AG09319 (cell line): ENCODE results near the gene TRMT6.

Source experiments
- DNase-seq: peaks from one replicate; pipeline ENCODE4 v3.0.0-alpha.2; 2010; ENCODE audit warnings: low read depth; ENCODE audit errors: extremely low read depth
- TF ChIP-seq, protein P1 (sequence below): IDR thresholded peaks from 2 replicates; pipeline ENCODE4 v1.5.1; 2011; ENCODE audit warnings: low read depth, mild to moderate bottlenecking, inconsistent platforms, low read length, moderate library complexity

Gene TRMT6

DNA sequence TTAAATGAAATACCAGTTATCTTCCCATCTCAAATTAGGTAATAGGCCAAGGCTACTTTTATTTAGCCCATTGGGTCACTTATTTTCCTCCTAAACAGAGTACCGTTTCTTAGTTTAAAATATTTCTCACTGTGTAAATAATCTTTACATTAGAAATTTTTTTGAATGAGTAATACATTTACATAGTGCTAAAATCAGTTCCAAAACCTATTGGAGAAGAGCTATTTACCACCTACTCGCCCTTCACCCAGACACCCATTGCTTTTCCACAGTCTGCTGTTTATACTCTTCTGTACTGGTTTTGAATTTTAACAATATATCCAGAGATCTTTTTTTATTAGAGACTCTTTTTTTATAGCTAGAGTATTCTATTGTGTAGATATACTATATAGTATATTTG lies 37.0 kb upstream of the TRMT6 start:
- no peak for DNase-seq
- TF ChIP-seq, protein P1, sequence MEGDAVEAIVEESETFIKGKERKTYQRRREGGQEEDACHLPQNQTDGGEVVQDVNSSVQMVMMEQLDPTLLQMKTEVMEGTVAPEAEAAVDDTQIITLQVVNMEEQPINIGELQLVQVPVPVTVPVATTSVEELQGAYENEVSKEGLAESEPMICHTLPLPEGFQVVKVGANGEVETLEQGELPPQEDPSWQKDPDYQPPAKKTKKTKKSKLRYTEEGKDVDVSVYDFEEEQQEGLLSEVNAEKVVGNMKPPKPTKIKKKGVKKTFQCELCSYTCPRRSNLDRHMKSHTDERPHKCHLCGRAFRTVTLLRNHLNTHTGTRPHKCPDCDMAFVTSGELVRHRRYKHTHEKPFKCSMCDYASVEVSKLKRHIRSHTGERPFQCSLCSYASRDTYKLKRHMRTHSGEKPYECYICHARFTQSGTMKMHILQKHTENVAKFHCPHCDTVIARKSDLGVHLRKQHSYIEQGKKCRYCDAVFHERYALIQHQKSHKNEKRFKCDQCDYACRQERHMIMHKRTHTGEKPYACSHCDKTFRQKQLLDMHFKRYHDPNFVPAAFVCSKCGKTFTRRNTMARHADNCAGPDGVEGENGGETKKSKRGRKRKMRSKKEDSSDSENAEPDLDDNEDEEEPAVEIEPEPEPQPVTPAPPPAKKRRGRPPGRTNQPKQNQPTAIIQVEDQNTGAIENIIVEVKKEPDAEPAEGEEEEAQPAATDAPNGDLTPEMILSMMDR = no peak

DNA sequence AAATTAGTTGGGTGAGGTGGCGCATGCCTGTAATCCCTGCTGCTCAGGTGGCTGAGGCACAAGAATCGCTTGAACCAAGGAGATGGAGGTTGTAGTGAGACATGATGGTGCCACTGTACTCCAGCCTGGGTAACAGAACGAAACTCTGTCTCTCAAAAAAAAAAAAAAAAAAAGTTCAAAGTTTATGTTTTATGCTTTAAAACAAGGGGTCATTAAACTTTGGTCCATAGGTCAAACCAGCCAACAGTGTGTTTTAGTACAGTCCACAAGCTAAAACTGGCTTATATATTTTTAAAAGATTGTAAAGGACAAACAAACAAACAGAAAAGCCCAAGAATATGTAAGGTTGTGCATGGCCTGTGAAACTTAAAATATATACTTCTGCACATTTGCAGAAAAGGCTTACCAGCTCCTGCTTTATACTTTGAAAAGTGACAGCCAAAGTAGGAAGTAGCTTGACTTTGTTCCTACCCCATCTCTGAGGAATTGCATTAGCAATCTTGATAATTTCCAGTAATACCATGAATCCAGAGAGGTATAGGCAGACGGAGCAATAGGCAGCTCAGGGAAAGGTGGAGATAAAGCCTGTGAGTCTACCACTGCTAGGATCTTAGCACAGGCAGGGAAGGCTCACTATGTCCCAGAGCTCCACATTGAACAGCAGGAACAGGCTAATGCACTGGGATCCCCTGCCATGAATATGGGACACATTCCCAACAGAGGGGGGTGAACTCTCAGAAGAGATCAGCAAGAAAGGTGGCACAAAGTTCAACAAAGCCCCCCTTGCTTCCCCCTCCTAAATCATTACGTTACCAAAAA lies 30.6 kb upstream of the TRMT6 start:
- no peak for DNase-seq
- TF ChIP-seq, protein P1 = no peak

DNA sequence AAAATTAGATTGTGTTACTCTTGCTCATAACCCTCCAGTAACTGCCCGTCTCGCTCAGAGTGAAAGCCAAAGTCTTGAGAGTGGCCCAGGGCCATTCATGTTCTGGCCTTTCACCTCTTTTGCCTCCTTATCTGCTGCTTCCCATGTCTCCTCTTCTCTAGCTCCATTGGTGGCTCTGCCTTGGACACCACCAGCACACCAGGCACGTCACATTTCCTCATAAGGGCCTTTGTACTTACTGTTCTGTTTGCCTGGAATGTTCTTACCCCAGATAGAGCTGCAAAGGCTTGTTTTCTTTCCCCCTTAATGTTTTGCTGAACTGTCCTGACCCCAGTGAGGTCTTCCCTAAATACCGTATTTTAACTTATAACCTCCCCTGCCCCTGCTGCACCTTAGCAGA lies 29.5 kb upstream of the TRMT6 start:
- no peak for DNase-seq
- TF ChIP-seq, protein P1 = no peak

DNA sequence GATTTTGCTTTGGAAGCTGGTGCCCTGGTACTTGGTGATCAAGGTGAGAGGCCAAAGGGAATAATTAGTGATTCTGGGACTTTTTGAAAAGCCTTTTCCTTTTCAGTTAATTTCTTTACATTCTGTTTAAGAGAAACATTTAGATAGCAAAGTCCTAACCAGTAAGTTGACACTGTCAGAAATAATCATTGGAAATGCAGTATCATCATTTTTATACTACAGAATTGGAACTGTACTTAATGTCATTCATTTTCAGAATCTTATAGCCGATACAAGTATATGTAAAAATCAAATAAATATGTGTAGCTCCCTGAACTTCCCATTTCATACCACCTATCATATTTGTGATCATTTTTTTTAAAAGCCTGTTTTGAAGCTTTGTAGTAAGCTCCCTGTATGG lies 27.6 kb upstream of the TRMT6 start:
- TF ChIP-seq, protein P1 = no peak
- no peak for DNase-seq

DNA sequence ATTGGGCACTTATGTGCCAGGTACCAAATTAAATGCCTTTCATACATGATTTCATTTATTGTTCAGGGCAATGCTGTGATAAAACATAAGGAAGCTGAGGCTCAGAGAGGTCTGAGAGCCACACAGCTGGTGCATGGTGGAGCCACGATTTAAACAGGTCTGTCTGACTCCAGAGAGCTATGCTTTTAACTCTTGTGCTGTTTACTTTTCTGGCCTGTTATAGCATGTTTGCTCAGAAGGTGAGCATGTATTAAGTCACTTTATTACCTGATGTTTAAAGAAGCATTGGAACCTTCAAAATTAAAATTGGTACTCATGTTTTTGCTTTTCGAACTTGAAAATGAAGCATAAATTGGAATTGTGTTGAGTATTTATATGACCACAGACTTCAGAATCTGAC lies 26.9 kb upstream of the TRMT6 start:
- no peak for DNase-seq
- TF ChIP-seq, protein P1 = no peak

DNA sequence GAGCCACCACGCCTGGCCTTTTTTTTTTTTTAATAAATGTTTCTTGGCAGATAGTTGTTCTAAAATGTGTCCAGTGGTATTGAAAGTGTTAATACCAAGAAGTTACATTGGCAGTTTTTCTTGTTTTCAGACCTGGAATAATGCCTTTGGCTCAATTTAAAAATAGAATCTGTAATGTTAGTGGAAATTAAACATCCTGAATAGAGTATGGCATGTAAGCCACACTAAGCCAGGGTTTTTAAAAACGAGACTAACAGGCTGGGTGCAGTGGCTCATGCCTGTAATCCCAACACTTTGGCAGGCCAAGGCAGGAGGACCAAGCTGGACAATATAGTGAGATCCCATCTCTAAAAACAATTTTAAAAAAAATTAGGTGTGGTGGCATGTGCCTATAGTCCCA lies 25.4 kb upstream of the TRMT6 start:
- no peak for DNase-seq
- TF ChIP-seq, protein P1 = no peak

DNA sequence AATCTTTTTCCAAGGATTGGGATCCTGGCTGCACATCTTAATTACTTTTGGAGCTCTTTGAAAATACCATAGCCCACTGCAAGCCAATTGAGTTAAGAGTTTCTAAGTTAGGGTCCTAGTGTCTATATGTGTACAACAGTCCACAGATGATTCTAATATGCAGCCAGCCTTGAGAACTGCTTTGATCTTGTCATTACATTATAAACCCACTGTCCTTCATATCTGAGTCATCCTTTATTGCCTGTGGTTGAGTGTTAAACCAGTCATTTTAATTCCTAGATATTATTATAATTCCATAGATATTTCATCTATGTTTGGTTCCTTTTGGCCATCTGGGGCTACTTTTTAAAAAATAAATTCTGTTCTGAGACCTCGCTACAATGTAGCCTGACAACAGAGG lies 24.2 kb upstream of the TRMT6 start:
- TF ChIP-seq, protein P1 = no peak
- no peak for DNase-seq
